HepG2 (cell line): ENCODE results near the gene ERLIN1. TPM values are rescaled to one million over a fixed set of nuclear protein-coding genes. Genes with fewer than 3 reads are reported as not detected.

Experiments
- ARHGAP35 ChIP-seq: sonication (generic); formaldehyde crosslinking; IDR thresholded peaks from 2 replicates; pipeline ENCODE4 v1.9.0; 2022; ENCODE audit warnings: mild to moderate bottlenecking, inconsistent platforms, moderate library complexity, missing genetic modification reagents, borderline replicate concordance
- CEBPG ChIP-seq: IDR thresholded peaks from 2 replicates; pipeline ENCODE4 v1.6.1; 2016
- KDM3A ChIP-seq: IDR thresholded peaks from 2 replicates; pipeline ENCODE4 v1.6.1; 2018; ENCODE audit warnings: low read depth, missing compliant biosample characterization
- MTA1 ChIP-seq: sonication (generic); formaldehyde crosslinking; IDR thresholded peaks from 2 replicates; pipeline ENCODE4 v1.4.0; 2020; ENCODE audit warnings: missing genetic modification reagents, mild to moderate bottlenecking, borderline replicate concordance
- RERE ChIP-seq: IDR thresholded peaks from 2 replicates; pipeline ENCODE4 v1.6.1; 2016; ENCODE audit warnings: low read depth, missing genetic modification reagents, missing compliant biosample characterization
- RFX3 ChIP-seq: IDR thresholded peaks from 2 replicates; pipeline ENCODE4 v1.6.1; 2016; ENCODE audit warnings: missing biosample characterization, missing genetic modification reagents
- TFDP2 ChIP-seq: sonication (generic); formaldehyde crosslinking; IDR thresholded peaks from 2 replicates; pipeline ENCODE4 v1.4.0; 2020; ENCODE audit warnings: missing genetic modification reagents
- ZC3H4 ChIP-seq: sonication (generic); formaldehyde crosslinking; IDR thresholded peaks from 2 replicates; pipeline ENCODE4 v1.4.0; 2020; ENCODE audit warnings: missing genetic modification reagents, borderline replicate concordance
- ZMAT3 ChIP-seq: sonication (generic); formaldehyde crosslinking; conservative IDR thresholded peaks from 2 replicates; pipeline ENCODE4 v1.7.0; 2021; ENCODE audit warnings: missing genetic modification reagents
- ZNF570 ChIP-seq: sonication (generic); formaldehyde crosslinking; IDR thresholded peaks from 2 replicates; pipeline ENCODE4 v1.4.0; 2020; ENCODE audit warnings: mild to moderate bottlenecking, missing genetic modification reagents, borderline replicate concordance
- ZNF576 ChIP-seq: sonication (generic); formaldehyde crosslinking; IDR thresholded peaks from 2 replicates; pipeline ENCODE4 v1.4.0; 2020; ENCODE audit warnings: mild to moderate bottlenecking, missing genetic modification reagents
- ZNF678 ChIP-seq: sonication (generic); formaldehyde crosslinking; IDR thresholded peaks from 2 replicates; pipeline ENCODE4 v1.4.0; 2020; ENCODE audit warnings: mild to moderate bottlenecking, missing genetic modification reagents
- ZNF780A ChIP-seq: sonication (generic); formaldehyde crosslinking; IDR thresholded peaks from 2 replicates; pipeline ENCODE4 v1.8.0; 2022; ENCODE audit warnings: mild to moderate bottlenecking, missing genetic modification reagents, moderate library complexity
- ZNF782 ChIP-seq: sonication (generic); formaldehyde crosslinking; IDR thresholded peaks from 2 replicates; pipeline ENCODE4 v1.4.0; 2020; ENCODE audit warnings: missing genetic modification reagents, mild to moderate bottlenecking, borderline replicate concordance
- polyA plus RNA-seq, 8 experiments: library from polyadenylated mRNA; depleted of rRNA in 3 of 8; stranded (reverse) in 7 of 8; unstranded in 1 of 8; fragments of >200 nt; fragmentation: Illumina TruSeq in 4 of 8; extraction: Trizol in 4 of 8; gene quantifications; 2 replicates each; pipeline versions ENCODE4 v1.2.1 to v1.2.3, GENCODE V29; 2011 to 2016; ENCODE audit warnings: low read depth in 4 of 8, missing spikeins in 1 of 8, mixed read lengths in 1 of 8; ENCODE audit not compliant: insufficient read depth in 1 of 8
- total RNA-seq, 5 experiments: library from RNA; depleted of rRNA; stranded (reverse); fragments of >200 nt; fragmentation: Illumina TruSeq; extraction: Trizol; gene quantifications; 2 replicates each; pipeline ENCODE4 v1.2.3, GENCODE V29; 2016; ENCODE audit warnings: low read depth in 1 of 5
- TF ChIP-seq, protein P1 (sequence below), 2 experiments: sonication (generic) in 1 of 2; formaldehyde crosslinking in 1 of 2; IDR thresholded peaks; 2 replicates each; pipeline versions ENCODE4 v1.4.0 to v1.6.1; 2016 to 2020; ENCODE audit warnings: borderline replicate concordance in 1 of 2, low read depth in 1 of 2, mild to moderate bottlenecking in 1 of 2, missing genetic modification reagents in 1 of 2

ERLIN1 gene
- total and polyA plus RNA-seq, 2 of the 13 experiments (the other 11 are each of a cell fraction or from before 2014, with no cell fraction given): 56.8 to 69.3 TPM

- TF ChIP-seq RFX3 (CRISPR knock-in tag) (no peak), ZNF576 (CRISPR knock-in tag) (no peak), ZMAT3 (CRISPR knock-in tag) (no peak), RERE (CRISPR knock-in tag) (peak; percentile 27; the same call in 1 of the 2 replicates), ARHGAP35 (peak; percentile 95), ZNF780A (CRISPR knock-in tag) (peak; percentile 94), MTA1 (CRISPR knock-in tag) (peak; percentile 85; the same call in 1 of the 2 replicates), KDM3A (peak; percentile 30; the same call in 1 of the 2 replicates), ZNF782 (CRISPR knock-in tag) (peak; percentile 75; the same call in 1 of the 2 replicates), ZC3H4 (CRISPR knock-in tag) (no peak), ZNF570 (no peak), TFDP2 (CRISPR knock-in tag) (peak; percentile 96), CEBPG (no peak), ZNF678 (no peak)
- TF ChIP-seq, protein P1, sequence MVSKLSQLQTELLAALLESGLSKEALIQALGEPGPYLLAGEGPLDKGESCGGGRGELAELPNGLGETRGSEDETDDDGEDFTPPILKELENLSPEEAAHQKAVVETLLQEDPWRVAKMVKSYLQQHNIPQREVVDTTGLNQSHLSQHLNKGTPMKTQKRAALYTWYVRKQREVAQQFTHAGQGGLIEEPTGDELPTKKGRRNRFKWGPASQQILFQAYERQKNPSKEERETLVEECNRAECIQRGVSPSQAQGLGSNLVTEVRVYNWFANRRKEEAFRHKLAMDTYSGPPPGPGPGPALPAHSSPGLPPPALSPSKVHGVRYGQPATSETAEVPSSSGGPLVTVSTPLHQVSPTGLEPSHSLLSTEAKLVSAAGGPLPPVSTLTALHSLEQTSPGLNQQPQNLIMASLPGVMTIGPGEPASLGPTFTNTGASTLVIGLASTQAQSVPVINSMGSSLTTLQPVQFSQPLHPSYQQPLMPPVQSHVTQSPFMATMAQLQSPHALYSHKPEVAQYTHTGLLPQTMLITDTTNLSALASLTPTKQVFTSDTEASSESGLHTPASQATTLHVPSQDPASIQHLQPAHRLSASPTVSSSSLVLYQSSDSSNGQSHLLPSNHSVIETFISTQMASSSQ (IDR thresholded peaks at IDR 0.05; ENCODE audit: low read depth): no peak
- TF ChIP-seq, protein P1 (CRISPR knock-in tag; IDR thresholded peaks at IDR 0.05; ENCODE audit: borderline replicate concordance): peak; percentile 72; the same call in 1 of the 2 replicates
These were observed at the start of gene ERLIN1 (continued) for GRCh38 chr10:100185364-100186252.
